Measurements from ENCODE around the gene CUX1.
"Not testable (repeated sequence)": the region's sequence is repeated elsewhere in the genome, so short reads cannot be mapped to it uniquely, and the experiment has no call there.

Gene CUX1

GRCh38 chr7:102329366-102329765 lies 511.9 kb downstream of the CUX1 start:
- not testable (repeated sequence) for DNase-seq

GRCh38 chr7:102330666-102331460 lies 513.4 kb downstream of the CUX1 start:
- DNase-seq, result not testable (repeated sequence)

Data from NCI-H446 (cell line).